ENCODE results near the gene CD82. TPM values are rescaled to one million over a fixed set of nuclear protein-coding genes. Genes with fewer than 3 reads are reported as not detected.

Gene CD82
- total RNA-seq, 1 donor from 2014 or later, result 425 TPM

DNA sequence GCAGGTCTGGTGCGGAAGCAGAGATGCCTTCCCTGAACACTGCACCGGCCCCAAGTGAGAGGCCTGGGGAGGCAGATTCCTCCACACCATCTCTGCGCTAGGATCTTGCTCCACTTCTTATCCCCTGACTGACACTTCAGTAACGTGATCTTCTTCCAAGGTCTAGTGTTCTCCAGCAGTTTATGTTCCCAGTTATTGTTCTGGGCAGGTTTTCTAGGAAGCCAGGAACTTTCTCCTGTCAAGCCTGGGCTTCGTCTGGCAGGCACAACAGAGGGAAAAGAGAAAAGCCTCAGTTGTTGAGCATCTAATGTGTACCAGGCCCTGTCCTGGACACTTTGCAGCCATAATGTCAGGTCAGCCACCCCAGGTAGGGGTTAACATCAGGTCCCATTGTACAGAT is 10.5 kb downstream of the CD82 start:
- Mint-ChIP-seq H3K4me1 (ENCODE audit: low read depth) (peaks cover 83% of the 10 kb centered on the region), H3K4me3 (ENCODE audit: low read depth) (peak overlapping the region; percentile 50), H3K9me3 (no peaks in the 10 kb centered on the region), H3K27ac (peak overlapping the region; percentile 98), H3K27me3 (ENCODE audit: low read depth) (no peaks in the 10 kb centered on the region), H3K36me3 (ENCODE audit: low read depth) (peaks cover 87% of the 10 kb centered on the region)
- DNase-seq (ENCODE audit: low spot score), result no peak
- intact Hi-C loops (cut with micrococcal nuclease), result no loop called here

- DNase-seq (ENCODE audit: low spot score), result no peak
- H3K27me3 Mint-ChIP-seq (ENCODE audit: low read depth), result no peaks in the 10 kb centered on the region
- peak overlapping the region; percentile 98 for H3K27ac Mint-ChIP-seq
- no peaks in the 10 kb centered on the region for H3K9me3 Mint-ChIP-seq
- intact Hi-C loops (cut with micrococcal nuclease), result no loop called here
- H3K4me1 Mint-ChIP-seq (ENCODE audit: low read depth), result peaks cover 77% of the 10 kb centered on the region
- peaks cover 87% of the 10 kb centered on the region for H3K36me3 Mint-ChIP-seq (ENCODE audit: low read depth)
- peak overlapping the region; percentile 30 for H3K4me3 Mint-ChIP-seq (ENCODE audit: low read depth)
These were observed 11.2 kb downstream of the CD82 start for GRCh38 chr11:44576656-44577055.

DNA sequence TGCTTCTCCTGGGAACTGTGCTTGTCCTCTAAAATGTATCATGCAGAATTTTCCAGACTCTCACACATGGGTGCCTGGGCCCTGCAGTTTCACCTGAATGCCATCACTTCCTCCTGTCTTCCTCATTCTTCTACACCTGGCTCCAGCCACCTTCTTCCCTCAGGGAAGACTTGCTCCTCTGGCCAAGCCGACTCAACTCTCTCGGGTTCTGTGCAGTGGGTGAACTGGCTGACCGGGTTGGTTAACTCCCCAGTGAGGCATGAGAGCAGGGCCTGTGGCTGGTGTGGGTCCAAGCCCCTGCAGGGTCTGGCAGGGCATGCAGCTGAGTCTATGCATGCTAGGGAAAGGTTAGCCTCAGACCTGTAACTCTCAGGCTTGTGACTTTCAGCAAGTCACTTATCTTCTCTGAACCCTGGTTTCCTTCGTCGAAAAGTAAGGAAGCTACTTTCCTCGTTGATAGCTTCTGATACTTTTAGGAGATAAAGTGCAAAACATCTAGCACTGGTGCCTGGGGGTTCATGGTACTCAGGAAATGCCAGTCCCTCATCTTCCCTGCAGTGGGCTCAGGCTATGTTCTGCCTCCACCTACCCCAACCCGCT is 11.9 kb downstream of the CD82 start:
- Mint-ChIP-seq H3K9me3 (peaks cover 6% of the 10 kb centered on the region), H3K27ac (peak overlapping the region; percentile 75), H3K27me3 (ENCODE audit: low read depth) (no peaks in the 10 kb centered on the region), H3K36me3 (ENCODE audit: low read depth) (peaks cover 87% of the 10 kb centered on the region), H3K4me3 (ENCODE audit: low read depth) (peak overlapping the region; percentile 49), H3K4me1 (ENCODE audit: low read depth) (peaks cover 70% of the 10 kb centered on the region)
- intact Hi-C loops (cut with micrococcal nuclease), result no loop called here
- DNase-seq (ENCODE audit: low spot score), result no peak

- Mint-ChIP-seq H3K4me1 (ENCODE audit: low read depth) (peaks cover 63% of the 10 kb centered on the region), H3K4me3 (ENCODE audit: low read depth) (peak overlapping the region; percentile 46), H3K9me3 (peaks cover 13% of the 10 kb centered on the region), H3K27me3 (ENCODE audit: low read depth) (no peaks in the 10 kb centered on the region), H3K27ac (peak overlapping the region; percentile 92), H3K36me3 (ENCODE audit: low read depth) (peaks cover 87% of the 10 kb centered on the region)
- intact Hi-C loops (cut with micrococcal nuclease), result no loop called here
- no peak for DNase-seq (ENCODE audit: low spot score)
These were observed 12.8 kb downstream of the CD82 start for GRCh38 chr11:44578279-44578678.

GRCh38 chr11:44579302-44579761 is 13.9 kb downstream of the CD82 start:
- Mint-ChIP-seq H3K27me3 (ENCODE audit: low read depth) (no peaks in the 10 kb centered on the region), H3K9me3 (peaks cover 13% of the 10 kb centered on the region), H3K4me1 (ENCODE audit: low read depth) (peaks cover 59% of the 10 kb centered on the region), H3K36me3 (ENCODE audit: low read depth) (peaks cover 88% of the 10 kb centered on the region), H3K4me3 (ENCODE audit: low read depth) (no peak overlapping the region), H3K27ac (no peak overlapping the region)
- intact Hi-C loops (cut with micrococcal nuclease), result no loop called here
- DNase-seq (ENCODE audit: low spot score), result no peak

GRCh38 chr11:44580701-44581100 is 15.2 kb downstream of the CD82 start:
- DNase-seq (ENCODE audit: low spot score), result no peak
- no peak overlapping the region for H3K4me3 Mint-ChIP-seq (ENCODE audit: low read depth)
- H3K36me3 Mint-ChIP-seq (ENCODE audit: low read depth), result peaks cover 92% of the 10 kb centered on the region
- H3K27ac Mint-ChIP-seq, result peak overlapping the region; percentile 72
- H3K4me1 Mint-ChIP-seq (ENCODE audit: low read depth), result peaks cover 46% of the 10 kb centered on the region
- no peaks in the 10 kb centered on the region for H3K27me3 Mint-ChIP-seq (ENCODE audit: low read depth)
- peaks cover 13% of the 10 kb centered on the region for H3K9me3 Mint-ChIP-seq
- intact Hi-C loops (cut with micrococcal nuclease), result no loop called here

GRCh38 chr11:44581246-44581645 is 15.8 kb downstream of the CD82 start:
- Mint-ChIP-seq H3K4me1 (ENCODE audit: low read depth) (peaks cover 41% of the 10 kb centered on the region), H3K9me3 (peaks cover 13% of the 10 kb centered on the region), H3K4me3 (ENCODE audit: low read depth) (no peak overlapping the region), H3K27me3 (ENCODE audit: low read depth) (no peaks in the 10 kb centered on the region), H3K36me3 (ENCODE audit: low read depth) (peaks cover 88% of the 10 kb centered on the region), H3K27ac (no peak overlapping the region)
- intact Hi-C loops (cut with micrococcal nuclease), result no loop called here
- DNase-seq (ENCODE audit: low spot score), result no peak

- Mint-ChIP-seq H3K27ac (peak overlapping the region; percentile 60), H3K4me1 (ENCODE audit: low read depth) (peaks cover 26% of the 10 kb centered on the region), H3K36me3 (ENCODE audit: low read depth) (peaks cover 88% of the 10 kb centered on the region), H3K27me3 (ENCODE audit: low read depth) (no peaks in the 10 kb centered on the region), H3K9me3 (peaks cover 13% of the 10 kb centered on the region), H3K4me3 (ENCODE audit: low read depth) (no peak overlapping the region)
- intact Hi-C loops (cut with micrococcal nuclease), result no loop called here
- DNase-seq (ENCODE audit: low spot score), result no peak
These were observed 17.3 kb downstream of the CD82 start for GRCh38 chr11:44582641-44583352.

- intact Hi-C loops (cut with micrococcal nuclease), result no loop called here
- Mint-ChIP-seq H3K4me1 (ENCODE audit: low read depth) (peaks cover 21% of the 10 kb centered on the region), H3K27ac (no peak overlapping the region), H3K36me3 (ENCODE audit: low read depth) (peaks cover 89% of the 10 kb centered on the region), H3K27me3 (ENCODE audit: low read depth) (no peaks in the 10 kb centered on the region), H3K9me3 (peaks cover 13% of the 10 kb centered on the region), H3K4me3 (ENCODE audit: low read depth) (no peak overlapping the region)
- DNase-seq (ENCODE audit: low spot score), result no peak
These were observed 17.8 kb downstream of the CD82 start for GRCh38 chr11:44583353-44583669.

DNA sequence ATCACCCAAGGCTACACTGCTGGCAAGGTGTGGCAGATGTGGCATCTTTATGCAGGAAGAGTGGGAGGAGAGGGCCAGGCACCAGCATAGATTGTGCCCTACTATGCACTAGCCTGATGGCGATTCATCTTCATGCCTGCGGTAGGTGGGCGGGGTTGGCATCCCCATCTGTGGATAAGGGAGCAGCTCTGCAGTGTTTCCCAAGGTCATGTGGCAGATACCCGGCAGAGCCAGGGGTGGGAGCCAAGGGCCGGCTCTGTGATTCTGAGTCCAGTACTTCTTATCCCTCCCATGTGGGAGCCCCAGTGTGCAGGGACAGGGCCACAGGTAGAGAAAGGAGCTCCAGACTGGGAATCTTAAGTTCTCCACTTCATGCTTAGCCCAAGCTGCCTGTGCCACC is 20.0 kb downstream of the CD82 start:
- intact Hi-C loops (cut with micrococcal nuclease), result no loop called here
- no peaks in the 10 kb centered on the region for H3K27me3 Mint-ChIP-seq (ENCODE audit: low read depth)

DNA sequence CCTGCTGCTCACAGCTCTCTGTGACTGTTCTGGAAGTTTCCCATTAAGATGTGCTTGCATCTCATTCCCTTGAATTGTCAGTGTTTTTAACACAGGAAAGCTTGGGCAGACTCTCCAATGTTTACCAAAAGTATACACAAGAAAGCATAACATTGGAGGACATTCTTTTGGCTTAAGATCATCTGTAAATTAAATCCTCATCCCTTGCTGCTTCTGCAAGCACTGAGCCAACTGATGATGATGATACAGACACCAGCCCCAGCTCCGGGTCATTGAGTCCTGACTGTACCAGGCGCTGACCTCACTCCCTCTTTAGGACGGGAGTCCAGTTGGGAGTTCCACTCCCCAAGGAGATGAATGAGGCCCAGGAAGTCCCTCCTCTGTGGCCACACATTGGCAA is 23.8 kb downstream of the CD82 start:
- no peak for DNase-seq (ENCODE audit: low spot score)
- no peak overlapping the region for H3K27ac Mint-ChIP-seq
- no peaks in the 10 kb centered on the region for H3K9me3 Mint-ChIP-seq
- intact Hi-C loops (cut with micrococcal nuclease), result no loop called here
- H3K27me3 Mint-ChIP-seq (ENCODE audit: low read depth), result no peaks in the 10 kb centered on the region
- H3K4me1 Mint-ChIP-seq (ENCODE audit: low read depth), result peaks cover 25% of the 10 kb centered on the region
- peaks cover 84% of the 10 kb centered on the region for H3K36me3 Mint-ChIP-seq (ENCODE audit: low read depth)
- no peak overlapping the region for H3K4me3 Mint-ChIP-seq (ENCODE audit: low read depth)

More for the DNA sequence above, 20.0 kb downstream of the CD82 start:
- peaks cover 13% of the 10 kb centered on the region for H3K9me3 Mint-ChIP-seq
- no peak overlapping the region for H3K27ac Mint-ChIP-seq
- no peak for DNase-seq (ENCODE audit: low spot score)
- peaks cover 10% of the 10 kb centered on the region for H3K4me1 Mint-ChIP-seq (ENCODE audit: low read depth)
- peaks cover 90% of the 10 kb centered on the region for H3K36me3 Mint-ChIP-seq (ENCODE audit: low read depth)
- H3K4me3 Mint-ChIP-seq (ENCODE audit: low read depth), result no peak overlapping the region

DNA sequence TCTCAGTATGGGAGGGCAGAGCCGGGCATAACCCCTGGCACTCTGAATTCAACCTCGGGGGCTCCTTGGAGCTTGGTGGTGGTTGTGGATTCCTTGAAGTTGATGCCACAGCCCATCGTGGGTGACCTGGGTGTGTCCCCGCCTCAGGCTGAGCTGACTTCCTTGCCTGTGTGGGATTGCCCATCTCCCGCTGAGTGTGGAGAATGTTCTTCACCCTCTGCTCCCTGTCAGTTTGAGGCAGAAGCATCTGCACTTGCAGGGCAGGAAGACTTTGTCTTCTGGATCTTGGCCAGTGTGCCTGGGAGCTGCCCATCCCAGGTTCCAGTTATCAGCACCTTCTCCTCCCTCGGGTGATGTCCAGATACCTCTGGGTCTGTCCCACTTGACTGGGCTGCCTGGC is 25.3 kb downstream of the CD82 start:
- intact Hi-C loops (cut with micrococcal nuclease), result no loop called here
- Mint-ChIP-seq H3K4me3 (ENCODE audit: low read depth) (no peak overlapping the region), H3K4me1 (ENCODE audit: low read depth) (peaks cover 38% of the 10 kb centered on the region), H3K36me3 (ENCODE audit: low read depth) (peaks cover 85% of the 10 kb centered on the region), H3K27me3 (ENCODE audit: low read depth) (no peaks in the 10 kb centered on the region), H3K9me3 (no peaks in the 10 kb centered on the region), H3K27ac (peak overlapping the region; percentile 63)
- DNase-seq (ENCODE audit: low spot score), result no peak

DNA sequence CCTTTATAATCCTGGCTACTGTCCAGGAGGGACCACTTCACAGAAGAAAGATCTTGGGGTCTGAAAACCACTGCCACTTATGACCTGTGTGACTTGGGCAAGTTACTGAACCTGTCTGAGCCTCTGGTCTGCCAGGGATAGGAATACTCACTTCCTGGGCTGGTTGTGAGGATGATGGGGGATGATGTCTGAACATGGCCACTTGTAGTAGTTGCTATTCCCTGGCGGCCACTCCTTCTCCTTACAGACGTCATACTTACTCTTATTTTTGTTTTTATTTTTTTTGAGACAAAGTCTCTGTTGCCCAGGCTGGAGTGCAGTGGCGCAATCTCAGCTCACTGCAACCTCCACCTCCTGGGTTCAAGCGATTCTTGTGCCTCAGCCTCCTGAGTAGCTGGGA is 26.1 kb downstream of the CD82 start:
- Mint-ChIP-seq H3K4me3 (ENCODE audit: low read depth) (no peak overlapping the region), H3K36me3 (ENCODE audit: low read depth) (peaks cover 92% of the 10 kb centered on the region), H3K9me3 (no peaks in the 10 kb centered on the region), H3K27me3 (ENCODE audit: low read depth) (no peaks in the 10 kb centered on the region), H3K27ac (peak overlapping the region; percentile 63), H3K4me1 (ENCODE audit: low read depth) (peaks cover 43% of the 10 kb centered on the region)
- DNase-seq (ENCODE audit: low spot score), result no peak
- intact Hi-C loops (cut with micrococcal nuclease), result no loop called here

Measured in activated T-helper 2 cell treated with anti-CD3 and anti-CD28 coated beads, Interferon-gamma antibody, Interleukin-2, Interleukin-4, amounts not matched to agents 10 μg/mL and 5 μg/mL and 100 μg/mL, durations not matched to agents 14 hours and 24 hours and 36 hours (primary cell).